CD4-positive, alpha-beta T cell (primary cell): ENCODE results near the gene DISP3. TPM values are rescaled to one million over a fixed set of nuclear protein-coding genes. Genes with fewer than 3 reads are reported as not detected.

Experiments used
- ATAC-seq: fragments of 200-7000 bp; cut with Tn5 transposase; one replicate; pipeline ENCODE4 v1.10.0; 2022; ENCODE audit warnings: mild to moderate bottlenecking; ENCODE audit not compliant: poor library complexity
- CTCF ChIA-PET: fragments of 350-600 bp; sonication (Branson Sonifier 250); formaldehyde crosslinking; loops from one replicate; lab custom pipeline; 2021; ENCODE audit warnings: antibody characterized with exemption, inconsistent platforms; lab: Charles Lee
- POLR2A ChIA-PET: fragments of 350-600 bp; sonication (Branson Sonifier 250); formaldehyde crosslinking; loops from one replicate; lab custom pipeline; 2021; ENCODE audit warnings: antibody characterized with exemption, inconsistent platforms; lab: Charles Lee
- DNase-seq, 14 experiments: peaks; one replicate each; pipeline ENCODE4 v3.0.0-alpha.2; 2013 to 2020; ENCODE audit warnings: mixed read lengths in 2 of 14
- H3K27ac ChIP-seq, 2 donors: one replicate each; pipeline versions ENCODE4 v1.5.1 to v1.7.0; 2013; ENCODE audit warnings: low read length in 2 of 2, low read depth in 1 of 2, mild to moderate bottlenecking in 1 of 2
- H3K27me3 ChIP-seq, 2 experiments: 1 replicate in 1 of 2; 2 replicates in 1 of 2; pipeline versions ENCODE4 v1.6.1 to v1.7.0; 2013; ENCODE audit warnings: low read length in 2 of 2, control low read depth in 1 of 2, mild to moderate bottlenecking in 1 of 2, moderate library complexity in 1 of 2; ENCODE audit not compliant: insufficient read depth in 2 of 2, control insufficient read depth in 1 of 2
- H3K36me3 ChIP-seq: one replicate; pipeline ENCODE4 v1.6.1; 2013; ENCODE audit warnings: low read length, control low read depth; ENCODE audit not compliant: insufficient read depth
- H3K4me1 ChIP-seq: one replicate; pipeline ENCODE4 v1.6.1; 2013; ENCODE audit warnings: low read length, control low read depth; ENCODE audit not compliant: insufficient read depth
- H3K4me3 ChIP-seq: one replicate; pipeline ENCODE4 v1.5.1; 2013; ENCODE audit warnings: mild to moderate bottlenecking, low read length, moderate library complexity
- H3K9me3 ChIP-seq, 2 experiments: 1 replicate in 1 of 2; 2 replicates in 1 of 2; pipeline versions ENCODE4 v1.6.1 to v1.7.0; 2013; ENCODE audit warnings: low read length in 2 of 2, mild to moderate bottlenecking in 2 of 2, control low read depth in 1 of 2, moderate library complexity in 1 of 2; ENCODE audit not compliant: control insufficient read depth in 1 of 2, insufficient read depth in 1 of 2
- H3K27ac Mint-ChIP-seq: one replicate; pipeline ENCODE4 v1.8.0; 2020; ENCODE audit warnings: mixed read lengths
- H3K27me3 Mint-ChIP-seq: one replicate; pipeline ENCODE4 v1.8.0; 2021; ENCODE audit warnings: mixed read lengths
- H3K36me3 Mint-ChIP-seq: one replicate; pipeline ENCODE4 v1.8.0; 2021; ENCODE audit warnings: low read depth, mixed read lengths
- H3K4me1 Mint-ChIP-seq: one replicate; pipeline ENCODE4 v1.8.0; 2021; ENCODE audit warnings: low read depth, mixed read lengths
- H3K4me3 Mint-ChIP-seq: one replicate; pipeline ENCODE4 v1.8.0; 2020; ENCODE audit warnings: mild to moderate bottlenecking, mixed read lengths
- H3K9me3 Mint-ChIP-seq: one replicate; pipeline ENCODE4 v1.8.0; 2020; ENCODE audit warnings: mixed read lengths
- CTCF ChIP-seq: fragments of 200-600 bp; IDR thresholded peaks from one replicate; pipeline ENCODE4 v1.8.0; 2022; ENCODE audit warnings: antibody characterized with exemption, mild to moderate bottlenecking
- intact Hi-C, 2 experiments: fragments of 100-400 bp; cut with DNase I in 1 of 2; cut with micrococcal nuclease in 1 of 2; formaldehyde crosslinking; loops; one replicate each; pipeline versions ENCODE4 v1.15.1 to v1.9.0; 2023 to 2025; cut with DNase I, micrococcal nuclease
- total RNA-seq, 174 experiments: library from RNA in 2 of 174; stranded (reverse) in 2 of 174; gene quantifications; one replicate each; pipeline ENCODE4 v1.2.3 and lab custom pipeline; 2021 to 2026

The DISP3 gene
- total RNA-seq, 2 experiments from 2014 or later: 0.55 to 0.56 TPM

GRCh38 chr1:11541956-11542355 lies 63.0 kb downstream of the DISP3 start:
- Mint-ChIP-seq H3K36me3 (no peaks in the 10 kb centered on the region), H3K27me3 (peaks cover 13% of the 10 kb centered on the region), H3K4me1 (peaks cover 8% of the 10 kb centered on the region), H3K27ac (no peak overlapping the region), H3K4me3 (no peak overlapping the region), H3K9me3 (no peaks in the 10 kb centered on the region)
- CTCF ChIA-PET: no interaction called here
- Histone ChIP-seq H3K27me3 (peaks cover 3 to 11% of the 10 kb centered on the region in 2 experiments), H3K4me1 (no peaks in the 10 kb centered on the region), H3K4me3 (no peak overlapping the region), H3K9me3 (no peaks in the 10 kb centered on the region), H3K36me3 (no peaks in the 10 kb centered on the region), H3K27ac (no peak overlapping the region)
- TF ChIP-seq CTCF: no peak
- no peak for DNase-seq
- intact Hi-C loops: no loop called here
- ATAC-seq: no peak
- POLR2A ChIA-PET: no interaction called here

GRCh38 chr1:11543392-11543791 lies 64.4 kb downstream of the DISP3 start:
- no peaks in the 10 kb centered on the region for H3K4me1 ChIP-seq
- H3K36me3 ChIP-seq: no peaks in the 10 kb centered on the region
- Mint-ChIP-seq H3K4me3 (no peak overlapping the region), H3K4me1 (peaks cover 8% of the 10 kb centered on the region), H3K36me3 (no peaks in the 10 kb centered on the region), H3K27me3 (peaks cover 22% of the 10 kb centered on the region), H3K27ac (no peak overlapping the region), H3K9me3 (no peaks in the 10 kb centered on the region)
- no peaks in the 10 kb centered on the region for H3K9me3 ChIP-seq
- ATAC-seq (no peak), DNase-seq (no peak)
- H3K4me3 ChIP-seq: no peak overlapping the region
- intact Hi-C loops: no loop called here
- no peak overlapping the region for H3K27ac ChIP-seq
- ChIA-PET POLR2A (no interaction called here), CTCF (no interaction called here)
- peaks cover 3 to 10% of the 10 kb centered on the region in 2 experiments for H3K27me3 ChIP-seq
- TF ChIP-seq CTCF: no peak

- no peak overlapping the region for H3K27ac Mint-ChIP-seq
- H3K36me3 Mint-ChIP-seq: no peaks in the 10 kb centered on the region
- H3K4me3 Mint-ChIP-seq: no peak overlapping the region
- H3K9me3 Mint-ChIP-seq: no peaks in the 10 kb centered on the region
- Histone ChIP-seq H3K9me3 (no peaks in the 10 kb centered on the region), H3K4me3 (no peak overlapping the region), H3K4me1 (no peaks in the 10 kb centered on the region), H3K36me3 (no peaks in the 10 kb centered on the region), H3K27ac (no peak overlapping the region), H3K27me3 (peaks cover 3 to 7% of the 10 kb centered on the region in 2 experiments)
- peaks cover 26% of the 10 kb centered on the region for H3K27me3 Mint-ChIP-seq
- peaks cover 8% of the 10 kb centered on the region for H3K4me1 Mint-ChIP-seq
- no peak for TF ChIP-seq CTCF
- ChIA-PET CTCF (no interaction called here), POLR2A (no interaction called here)
- intact Hi-C loops: no loop called here
- ATAC-seq (no peak), DNase-seq (no peak)
Measured at GRCh38 chr1:11543796-11544195, 64.8 kb downstream of the DISP3 start.
